ENCODE results near the gene HNRNPH1. TPM values are rescaled to one million over a fixed set of nuclear protein-coding genes. Genes with fewer than 3 reads are reported as not detected.

The HNRNPH1 gene
- total and polyA plus RNA-seq, 2 of the 13 experiments (the other 11 are each of a cell fraction or from before 2014, with no cell fraction given), result 382 to 1,064 TPM

- ChIA-PET CTCF (ENCODE audit: low intra/inter-chr PET ratio, low total read pairs) (no interaction called here), POLR2A (interaction anchor here (0.8 to 4.6 kb wide), 5 partner anchors 8 to 56 kb away, joined by 3 to 29 read pairs (median 9); partner anchors contain the start of genes HNRNPH1 and RUFY1)
- Histone ChIP-seq H3K9ac (ENCODE audit: insufficient read depth, low read depth, low read length) (no peak overlapping the region), H3K9me3 (ENCODE audit: low read length) (no peaks in the 10 kb centered on the region), H3K4me2 (ENCODE audit: low read depth, low read length) (no peak overlapping the region), H3K79me2 (ENCODE audit: insufficient read depth, low read length) (no peaks in the 10 kb centered on the region), H2AFZ (ENCODE audit: low read length) (no peak overlapping the region), H3K27me3 (ENCODE audit: control insufficient read depth in 1 of 2, insufficient read depth in 2 of 2, low read length in 2 of 2) (no peaks in the 10 kb centered on the region), H3K27ac (ENCODE audit: extremely low read length, insufficient read depth, low read length) (no peak overlapping the region), H3K4me1 (ENCODE audit: insufficient read depth, low read length) (peaks cover 2% of the 10 kb centered on the region), H4K20me1 (ENCODE audit: insufficient read depth, low read length) (peaks cover 8% of the 10 kb centered on the region), H3K4me3 (replicated peaks in 1 of 3; ENCODE audit: insufficient read depth in 1 of 3, low read depth in 2 of 3, low read length in 3 of 3) (no peak overlapping the region), H3K36me3 (replicated peaks in 1 of 2; ENCODE audit: control insufficient read depth in 1 of 2, insufficient read depth in 2 of 2, low read length in 2 of 2) (peaks cover 12 to 68% of the 10 kb centered on the region in 2 experiments)
- intact Hi-C loops (cut with micrococcal nuclease; ENCODE audit: unreplicated experiment) (no loop called here), in situ Hi-C loops (cut with HindIII; ENCODE audit: extremely low pct_ligation_motif_present, low pct_unique_long_range_greater_than_20kb) (no loop called here)
- no peak for FAIRE-seq
- BruUV-seq (replicated peaks), result no TSS peak
- no peak for DNase-seq (ENCODE audit: low spot score)
- 97% methylated on average over 15 of the region's 21 CpGs for WGBS (ENCODE audit: low lambda C conversion rate)
- ATAC-seq, result peak; percentile 4
- no peak for TF ChIP-seq KLF15 (CRISPR knock-in tag; IDR thresholded peaks at IDR 0.05; ENCODE audit: borderline replicate concordance)
- peak; percentile 22; the same call in 1 of the 2 replicates for TF ChIP-seq POLR2AphosphoS2 (IDR thresholded peaks at IDR 0.05; ENCODE audit: low read depth, low read length)
- TF ChIP-seq ZSCAN30 (CRISPR knock-in tag; IDR thresholded peaks at IDR 0.05), result no peak
- peak; percentile 61 for TF ChIP-seq RBM22 (optimal IDR thresholded peaks at IDR 0.05; ENCODE audit: low read length)
- no peak for TF ChIP-seq KLF11 (CRISPR knock-in tag; IDR thresholded peaks at IDR 0.05)
- TF ChIP-seq RBFOX2 (IDR thresholded peaks at IDR 0.05; ENCODE audit: low read depth, low read length), result peak; percentile 57
- peak; percentile 39; the same call in 1 of the 2 replicates for TF ChIP-seq ZNF768 (CRISPR knock-in tag; IDR thresholded peaks at IDR 0.05)
- TF ChIP-seq ZNF142 (CRISPR knock-in tag; IDR thresholded peaks at IDR 0.05), result no peak
- peak; percentile 97 for TF ChIP-seq AGO2 (optimal IDR thresholded peaks at IDR 0.05; ENCODE audit: low read depth, low read length)
- TF ChIP-seq HNRNPH1 (optimal IDR thresholded peaks at IDR 0.05; ENCODE audit: low read depth, low read length), result no peak
These were observed 17.2 kb downstream of the HNRNPH1 start for GRCh38 chr5:179606071-179606909.

Measured in HepG2 (cell line).